Transverse colon (tissue), 4 donors: ENCODE data around the gene OR1I1. TPM values are rescaled to one million over a fixed set of nuclear protein-coding genes. Genes with fewer than 3 reads are reported as not detected.

ENCODE experiments used
- DNase-seq: peaks from one replicate; pipeline ENCODE4 v3.0.0-alpha.2; 2019
- H3K27ac ChIP-seq, 4 donors: fragments of 200-600 bp; sonication (generic); 2 replicates each; pipeline ENCODE4 v1.5.1; 2016 to 2018; ENCODE audit warnings: inconsistent platforms in 4 of 4
- H3K27me3 ChIP-seq: fragments of 200-600 bp; sonication (generic); 2 replicates; pipeline ENCODE4 v1.5.1; 2017; ENCODE audit warnings: inconsistent platforms
- H3K36me3 ChIP-seq, 4 donors: fragments of 200-600 bp; sonication (generic); 2 replicates each; pipeline ENCODE4 v1.5.1; 2017 to 2019; ENCODE audit warnings: inconsistent platforms in 4 of 4
- H3K4me1 ChIP-seq, 4 donors: fragments of 200-600 bp; sonication (generic); 2 replicates each; pipeline ENCODE4 v1.5.1; 2017 to 2020; ENCODE audit warnings: inconsistent platforms in 4 of 4
- H3K4me3 ChIP-seq, 4 donors: fragments of 200-600 bp; sonication (generic); 1 replicate in 1 of 4; 2 replicates in 3 of 4; pipeline versions ENCODE4 v1.5.1 to v1.6.1; 2017 to 2019; ENCODE audit warnings: inconsistent platforms in 4 of 4
- H3K9me3 ChIP-seq, 2 donors: fragments of 200-600 bp; sonication (generic); 2 replicates each; pipeline ENCODE4 v1.5.1; 2017 to 2019; ENCODE audit warnings: inconsistent platforms in 2 of 2
- EP300 ChIP-seq: sonication (generic); formaldehyde crosslinking; IDR thresholded peaks from one replicate; pipeline ENCODE4 v1.6.1; 2017; ENCODE audit warnings: antibody characterized with exemption, low read depth
- POLR2A ChIP-seq: fragments of 450-650 bp; IDR thresholded peaks from one replicate; pipeline ENCODE4 v1.6.1; 2016; ENCODE audit warnings: antibody characterized with exemption, mild to moderate bottlenecking, moderate library complexity
- POLR2AphosphoS5 ChIP-seq, 3 donors: sonication (generic); formaldehyde crosslinking; IDR thresholded peaks; one replicate each; pipeline ENCODE4 v1.6.1; 2016; ENCODE audit warnings: antibody characterized with exemption in 3 of 3
- WGBS, 2 donors: methylation state at CpG; one replicate each; pipeline ENCODE4 v1.1.5; 2018; ENCODE audit warnings: low coverage in 1 of 2; 5-methylcytosine and 5-hydroxymethylcytosine counted together
- in situ Hi-C, 4 donors: fragments of 200-750 bp; cut with MboI; loops; one replicate each; pipeline versions ENCODE4 v1.15.0 to v1.15.1; 2017; ENCODE audit warnings: low sequenced_read_pairs in 3 of 4, low pct_ligation_motif_present in 1 of 4, low pct_unique_long_range_greater_than_20kb in 1 of 4
- intact Hi-C: fragments of 100-400 bp; cut with DNase I; formaldehyde crosslinking; loops from one replicate; pipeline ENCODE4 v1.15.1; 2023; ENCODE audit warnings: low total_unique reads
- total RNA-seq, 4 donors: library from RNA; depleted of rRNA; stranded (reverse); fragments of >200 nt; gene quantifications; one replicate each; pipeline ENCODE4 v1.1.0, GENCODE V29; 2016
- TF ChIP-seq, protein P1 (sequence below), 5 experiments: fragments of 200-600 bp in 3 of 5; fragments of 450-650 bp in 2 of 5; sonication (generic) in 3 of 5; IDR thresholded peaks; 1 replicate in 2 of 5; 2 replicates in 3 of 5; pipeline ENCODE4 v1.5.1; 2016 to 2017; ENCODE audit warnings: antibody characterized with exemption in 5 of 5, inconsistent platforms in 3 of 5, mild to moderate bottlenecking in 2 of 5, moderate library complexity in 1 of 5

The OR1I1 gene
- total RNA-seq, 4 donors from 2014 or later: not detected

DNA sequence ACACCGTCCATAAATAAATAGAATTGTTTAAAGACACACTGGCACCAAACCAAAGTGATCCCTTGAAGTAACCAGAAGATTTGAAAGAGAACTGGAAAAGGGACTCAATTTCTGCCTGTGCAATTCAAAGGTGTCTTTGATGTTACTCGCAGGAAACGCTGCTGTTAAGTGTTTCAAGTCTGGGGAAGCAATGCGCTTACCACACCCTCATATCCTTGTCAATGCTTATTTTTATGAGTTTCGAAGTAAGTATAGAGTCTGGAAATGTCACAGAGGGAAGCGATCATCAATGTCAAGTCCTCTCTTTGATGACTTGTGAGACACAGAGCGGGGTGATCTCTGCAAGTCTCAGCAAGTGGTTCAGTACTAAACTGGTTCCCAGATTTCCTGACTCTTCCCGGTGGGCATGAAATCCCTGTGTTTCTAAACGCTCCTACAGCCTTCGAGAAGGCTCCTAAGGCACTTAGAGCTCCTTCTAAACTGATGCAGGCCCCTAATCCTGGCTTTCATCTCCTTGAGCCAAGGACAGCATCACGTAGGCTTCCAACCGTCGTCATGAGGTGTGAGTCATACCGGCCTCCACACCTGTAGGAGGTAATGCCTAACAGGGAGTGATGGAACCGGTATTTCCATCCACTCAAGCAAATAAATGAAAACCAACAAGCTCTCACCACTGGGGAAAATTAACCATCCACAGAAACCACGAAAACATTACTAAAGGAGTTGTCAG lies 48.0 kb downstream of the OR1I1 start:
- WGBS, 2 donors: 50 to 54% methylated on average over 7 to 16 of the region's 16 CpGs
- Histone ChIP-seq H3K36me3 (no peaks in the 10 kb centered on the region), H3K4me3 (no peak overlapping the region), H3K4me1 (peaks cover 3 to 18% (median 4%) of the 10 kb centered on the region in 4 donors), H3K27ac (no peak overlapping the region), H3K27me3 (no peaks in the 10 kb centered on the region), H3K9me3 (no peaks in the 10 kb centered on the region)
- in situ Hi-C loops (no loop called here), intact Hi-C loops (no loop called here)
- TF ChIP-seq, protein P1, sequence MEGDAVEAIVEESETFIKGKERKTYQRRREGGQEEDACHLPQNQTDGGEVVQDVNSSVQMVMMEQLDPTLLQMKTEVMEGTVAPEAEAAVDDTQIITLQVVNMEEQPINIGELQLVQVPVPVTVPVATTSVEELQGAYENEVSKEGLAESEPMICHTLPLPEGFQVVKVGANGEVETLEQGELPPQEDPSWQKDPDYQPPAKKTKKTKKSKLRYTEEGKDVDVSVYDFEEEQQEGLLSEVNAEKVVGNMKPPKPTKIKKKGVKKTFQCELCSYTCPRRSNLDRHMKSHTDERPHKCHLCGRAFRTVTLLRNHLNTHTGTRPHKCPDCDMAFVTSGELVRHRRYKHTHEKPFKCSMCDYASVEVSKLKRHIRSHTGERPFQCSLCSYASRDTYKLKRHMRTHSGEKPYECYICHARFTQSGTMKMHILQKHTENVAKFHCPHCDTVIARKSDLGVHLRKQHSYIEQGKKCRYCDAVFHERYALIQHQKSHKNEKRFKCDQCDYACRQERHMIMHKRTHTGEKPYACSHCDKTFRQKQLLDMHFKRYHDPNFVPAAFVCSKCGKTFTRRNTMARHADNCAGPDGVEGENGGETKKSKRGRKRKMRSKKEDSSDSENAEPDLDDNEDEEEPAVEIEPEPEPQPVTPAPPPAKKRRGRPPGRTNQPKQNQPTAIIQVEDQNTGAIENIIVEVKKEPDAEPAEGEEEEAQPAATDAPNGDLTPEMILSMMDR (IDR thresholded peaks at IDR 0.05): no peak
- TF ChIP-seq POLR2AphosphoS5 (IDR thresholded peaks at IDR 0.05) (no peak), EP300 (no peak), POLR2A (no peak)
- no peak for DNase-seq

GRCh38 chr19:15136234-15136954 lies 54.4 kb downstream of the OR1I1 start:
- TF ChIP-seq POLR2A: no peak
- TF ChIP-seq EP300: no peak
- no peak for TF ChIP-seq POLR2AphosphoS5 (IDR thresholded peaks at IDR 0.05)
- TF ChIP-seq, protein P1 (IDR thresholded peaks at IDR 0.05): no peak
- Histone ChIP-seq H3K4me3 (no peak overlapping the region), H3K4me1 (no peaks in the 10 kb centered on the region), H3K36me3 (no peaks in the 10 kb centered on the region), H3K27ac (no peak overlapping the region), H3K27me3 (no peaks in the 10 kb centered on the region), H3K9me3 (peaks cover 0 to 5% of the 10 kb centered on the region in 2 donors)
- no peak for DNase-seq
- in situ Hi-C loops: no loop called here
- intact Hi-C loops: no loop called here
- 52 to 67% methylated on average over 1 to 2 of the region's 2 CpGs for WGBS, 2 donors

DNA sequence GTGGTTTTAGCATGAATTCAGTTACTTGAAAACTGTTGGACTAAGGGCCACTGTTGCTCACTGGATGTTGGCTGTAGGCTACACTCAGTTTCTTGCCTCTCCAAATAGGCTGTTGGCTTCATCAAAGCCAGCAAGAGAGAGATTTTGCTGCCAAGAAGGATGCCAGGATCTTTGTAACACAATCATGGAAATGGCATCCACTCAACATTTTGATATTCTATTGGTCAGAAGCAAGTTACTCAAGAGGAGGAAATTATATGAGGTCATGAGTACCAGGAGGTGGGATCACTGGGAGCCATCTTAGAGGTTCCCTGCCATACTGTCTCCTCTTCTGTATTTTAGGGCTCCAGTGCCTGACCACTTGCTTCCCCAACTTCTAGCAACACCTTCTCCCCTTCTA lies 55.8 kb downstream of the OR1I1 start:
- DNase-seq: no peak
- Histone ChIP-seq H3K4me1 (no peaks in the 10 kb centered on the region), H3K27ac (no peak overlapping the region), H3K4me3 (no peak overlapping the region), H3K36me3 (no peaks in the 10 kb centered on the region), H3K9me3 (peaks cover 0 to 5% of the 10 kb centered on the region in 2 donors), H3K27me3 (no peaks in the 10 kb centered on the region)
- TF ChIP-seq POLR2A (no peak), EP300 (no peak), POLR2AphosphoS5 (IDR thresholded peaks at IDR 0.05) (no peak)
- TF ChIP-seq, protein P1 (IDR thresholded peaks at IDR 0.05): no peak
- in situ Hi-C loops (no loop called here), intact Hi-C loops (no loop called here)

GRCh38 chr19:15138427-15138826 lies 56.4 kb downstream of the OR1I1 start:
- Histone ChIP-seq H3K9me3 (peaks cover 0 to 5% of the 10 kb centered on the region in 2 donors), H3K27me3 (no peaks in the 10 kb centered on the region), H3K4me1 (no peaks in the 10 kb centered on the region), H3K36me3 (no peaks in the 10 kb centered on the region), H3K4me3 (no peak overlapping the region), H3K27ac (no peak overlapping the region)
- DNase-seq: no peak
- intact Hi-C loops (no loop called here), in situ Hi-C loops (no loop called here)
- TF ChIP-seq POLR2AphosphoS5 (IDR thresholded peaks at IDR 0.05): no peak
- TF ChIP-seq POLR2A: no peak
- TF ChIP-seq, protein P1 (IDR thresholded peaks at IDR 0.05): no peak
- TF ChIP-seq EP300: no peak
- WGBS, 2 donors: 40% methylated on average over 1 of the region's 1 CpG
